Heart right ventricle (tissue), 16 donors: ENCODE measurements around the gene UCN3. TPM values are rescaled to one million over a fixed set of nuclear protein-coding genes. Genes with fewer than 3 reads are reported as not detected.

Source experiments
- ATAC-seq, 8 donors: fragments of 200-7000 bp; cut with Tn5 transposase; one replicate each; pipeline ENCODE4 v1.9.1; 2020; ENCODE audit warnings: mild to moderate bottlenecking in 8 of 8, moderate library complexity in 8 of 8, moderate number of reproducible peaks in 1 of 8
- DNase-seq, 2 donors: peaks; one replicate each; pipeline ENCODE4 v3.0.0-alpha.2; 2020
- H3K27ac ChIP-seq, 10 donors: fragments of 200-600 bp; sonication (generic) in 2 of 10; one replicate each; pipeline versions ENCODE4 v1.5.0 to v1.8.0; 2020 to 2022; ENCODE audit warnings: mild to moderate bottlenecking in 3 of 10
- H3K27me3 ChIP-seq, 7 donors: fragments of 200-600 bp; one replicate each; pipeline ENCODE4 v1.8.0; 2021 to 2022; ENCODE audit warnings: mild to moderate bottlenecking in 2 of 7
- H3K36me3 ChIP-seq, 9 donors: fragments of 200-600 bp; sonication (generic) in 1 of 9; one replicate each; pipeline versions ENCODE4 v1.5.0 to v1.8.0; 2020 to 2022; ENCODE audit warnings: mild to moderate bottlenecking in 2 of 9
- H3K4me1 ChIP-seq, 9 donors: fragments of 200-600 bp; sonication (generic) in 1 of 9; one replicate each; pipeline versions ENCODE4 v1.5.0 to v1.8.0; 2020 to 2022; ENCODE audit warnings: mild to moderate bottlenecking in 4 of 9
- H3K4me3 ChIP-seq, 10 donors: fragments of 200-600 bp; sonication (generic) in 2 of 10; one replicate each; pipeline versions ENCODE4 v1.5.0 to v1.8.0; 2020 to 2022; ENCODE audit warnings: mild to moderate bottlenecking in 7 of 10, moderate library complexity in 2 of 10
- H3K9me3 ChIP-seq, 11 donors: fragments of 200-600 bp in 10 of 11; sonication (generic) in 2 of 11; one replicate each; pipeline versions ENCODE4 v1.5.0 to v1.8.0; 2013 to 2022; ENCODE audit warnings: mild to moderate bottlenecking in 2 of 11, control low read depth in 1 of 11, moderate library complexity in 1 of 11
- WGBS, 2 donors: extraction: QIAGEN DNeasy Blood & Tissue Kit; methylation state at CpG; one replicate each; pipeline ENCODE4 v1.1.7; 2013; ENCODE audit warnings: inconsistent platforms in 1 of 2; 5-methylcytosine and 5-hydroxymethylcytosine counted together
- intact Hi-C, 10 donors: fragments of 100-400 bp; cut with DNase I; formaldehyde crosslinking; loops; one replicate each; pipeline versions ENCODE4 v1.11.1 to v1.14.2; 2022
- polyA plus RNA-seq, 2 donors: library from polyadenylated mRNA; stranded (reverse); fragments of 200-250 nt; gene quantifications; one replicate each; pipeline ENCODE4 v1.2.3, GENCODE V29; 2013
- total RNA-seq, 10 donors: library from RNA; stranded (reverse); fragmentation: NEBNext Ultra II Directional in 3 of 10; extraction: Animal tissue kit (Norgen Biotek cat#: 25700) in 3 of 10; gene quantifications; one replicate each; pipeline versions ENCODE4 v1.2.1 to v1.2.4, GENCODE V29; 2021 to 2023
- TF ChIP-seq, protein P1 (sequence below), 9 donors: fragments of 200-600 bp; sonication (generic) in 2 of 9; IDR thresholded peaks; one replicate each; pipeline versions ENCODE4 v1.5.0 to v1.8.0; 2021 to 2022; ENCODE audit warnings: antibody characterized with exemption in 9 of 9, mild to moderate bottlenecking in 5 of 9, moderate library complexity in 1 of 9
- donor health status: Arrhythmogenic right ventricular cardiomyopathy.
- donor health status: ischemic (EF 13 %, LVEDD 7.1; RV severe dilation, severe dysfunction).
- donor health status: healthy with polysubstance abuse.
- donor health status: DM: no; HTN: yes; CAD: no.
- donor health status: DM: no; HTN: no; CAD: no.
- donor health status: ischemic (EF 25% LVEDD 6.9; RV normal size, moderate dysfunction).
- donor health status: ischemic (EF 25% LVEDD 5.7; RV mildly dilated, moderate dysfunction).
- donor health status: healthy.
- donor health status: DM: yes; HTN: yes; CAD: no.
- donor health status: Ischemic cardiomyopathy.
- donor health status: ischemic (EF 35%, LVEDD 5.7; RV mildly dilated, moderate dysfunction).
- donor health status: nonischemic (EF 11% LVEDD 7.7; RV severe dilation, severe dysfunction).
- donor health status: DM: yes; HTN: yes; CAD: no.
- donor health status: PGD.
- donor health status: ischemic (EF 29% LVEDD 5.4; RV normal size, mild dysfunction).
- donor health status: nonischemic (EF 23%, LVEDD 6.1; RV moderate dilation, normal function).

UCN3 gene
- total and polyA plus RNA-seq, 12 donors: not detected

DNA sequence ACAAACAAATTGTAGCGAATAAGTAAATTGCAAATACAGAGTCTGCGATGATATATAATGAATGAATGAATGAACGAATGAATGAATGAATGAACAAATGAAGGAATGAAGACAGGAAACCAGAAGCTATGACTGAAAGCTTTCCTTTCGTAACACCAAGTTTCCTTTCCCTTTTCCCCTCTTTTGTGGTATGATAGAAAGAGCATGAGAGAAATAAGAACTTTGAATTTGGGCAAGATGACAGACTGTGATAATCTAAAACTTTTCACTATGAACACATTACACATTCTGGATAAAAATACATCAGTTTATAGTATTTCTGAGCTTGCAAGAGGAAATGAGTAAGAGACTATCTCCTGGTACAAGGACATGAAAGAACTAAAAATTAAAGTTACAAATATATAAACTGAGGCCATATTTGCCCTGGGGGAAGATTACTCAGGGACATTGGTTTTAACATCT is 8.4 kb upstream of the UCN3 start:
- no peak for DNase-seq
- TF ChIP-seq, protein P1, sequence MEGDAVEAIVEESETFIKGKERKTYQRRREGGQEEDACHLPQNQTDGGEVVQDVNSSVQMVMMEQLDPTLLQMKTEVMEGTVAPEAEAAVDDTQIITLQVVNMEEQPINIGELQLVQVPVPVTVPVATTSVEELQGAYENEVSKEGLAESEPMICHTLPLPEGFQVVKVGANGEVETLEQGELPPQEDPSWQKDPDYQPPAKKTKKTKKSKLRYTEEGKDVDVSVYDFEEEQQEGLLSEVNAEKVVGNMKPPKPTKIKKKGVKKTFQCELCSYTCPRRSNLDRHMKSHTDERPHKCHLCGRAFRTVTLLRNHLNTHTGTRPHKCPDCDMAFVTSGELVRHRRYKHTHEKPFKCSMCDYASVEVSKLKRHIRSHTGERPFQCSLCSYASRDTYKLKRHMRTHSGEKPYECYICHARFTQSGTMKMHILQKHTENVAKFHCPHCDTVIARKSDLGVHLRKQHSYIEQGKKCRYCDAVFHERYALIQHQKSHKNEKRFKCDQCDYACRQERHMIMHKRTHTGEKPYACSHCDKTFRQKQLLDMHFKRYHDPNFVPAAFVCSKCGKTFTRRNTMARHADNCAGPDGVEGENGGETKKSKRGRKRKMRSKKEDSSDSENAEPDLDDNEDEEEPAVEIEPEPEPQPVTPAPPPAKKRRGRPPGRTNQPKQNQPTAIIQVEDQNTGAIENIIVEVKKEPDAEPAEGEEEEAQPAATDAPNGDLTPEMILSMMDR (IDR thresholded peaks at IDR 0.05): no peak
- Histone ChIP-seq H3K4me3 (no peak overlapping the region), H3K36me3 (no peaks in the 10 kb centered on the region), H3K27ac (no peak overlapping the region), H3K9me3 (no peaks in the 10 kb centered on the region), H3K27me3 (peaks cover 0 to 17% (median 0%) of the 10 kb centered on the region in 7 donors), H3K4me1 (no peaks in the 10 kb centered on the region)
- no peak for ATAC-seq
- WGBS, 2 donors: 86 to 87% methylated on average over 4 of the region's 4 CpGs
- intact Hi-C loops: no loop called here

DNA sequence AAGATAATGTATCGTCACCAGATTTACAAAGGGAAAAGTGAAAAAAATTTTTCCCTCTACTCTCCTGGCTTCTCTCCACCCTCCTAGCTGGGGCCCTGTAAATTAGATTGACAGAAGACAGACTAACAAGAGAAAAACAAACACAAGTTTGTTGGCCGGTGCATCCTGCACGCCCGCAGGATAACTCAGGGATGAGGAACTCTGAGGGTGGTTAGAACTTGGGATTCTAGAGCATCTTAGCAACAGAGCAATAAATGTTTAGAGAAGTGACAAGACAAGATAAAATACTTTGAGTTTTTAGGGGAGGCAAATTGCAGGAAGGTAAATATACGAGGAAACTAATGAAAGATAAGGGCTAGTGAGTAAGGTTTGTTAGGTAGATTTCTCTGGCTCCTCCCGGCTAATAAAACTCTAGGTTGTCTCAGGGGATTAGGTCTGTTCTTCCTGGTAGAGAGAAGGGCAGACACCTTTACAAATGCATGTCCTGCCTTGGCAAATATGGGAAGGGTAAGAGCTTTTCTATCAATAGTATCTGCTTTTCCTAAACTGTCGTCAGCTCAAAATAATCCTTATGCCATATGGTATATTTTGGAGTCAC is 4.3 kb upstream of the UCN3 start:
- H3K36me3 ChIP-seq: no peaks in the 10 kb centered on the region
- H3K27me3 ChIP-seq: peaks cover 0 to 54% (median 19%) of the 10 kb centered on the region in 7 donors
- TF ChIP-seq, protein P1 (IDR thresholded peaks at IDR 0.05): no peak
- H3K4me3 ChIP-seq: no peak overlapping the region
- intact Hi-C loops: no loop called here
- no peak overlapping the region for H3K27ac ChIP-seq
- no peaks in the 10 kb centered on the region for H3K9me3 ChIP-seq
- 39 to 42% methylated on average over 7 of the region's 7 CpGs for WGBS, 2 donors
- DNase-seq (no peak), ATAC-seq (no peak)
- H3K4me1 ChIP-seq: no peaks in the 10 kb centered on the region

DNA sequence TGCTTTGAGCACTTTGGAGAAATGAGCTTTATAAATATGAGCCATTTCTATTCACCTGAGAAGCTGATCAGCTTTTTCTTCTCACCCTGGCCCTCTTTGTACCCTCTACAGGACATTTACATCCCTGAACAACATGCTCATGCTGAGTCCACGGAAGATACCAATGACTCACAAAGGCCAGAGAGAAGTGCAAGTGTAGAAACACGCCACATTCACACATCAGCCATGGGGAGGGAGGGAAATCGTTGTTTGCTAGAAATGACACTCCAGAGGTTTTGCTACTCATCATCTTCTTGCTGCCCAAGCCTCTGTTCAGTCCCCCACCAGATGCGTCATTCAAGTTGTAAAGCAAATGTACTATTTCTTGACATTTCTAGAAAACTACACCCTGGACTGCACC is 2.8 kb upstream of the UCN3 start:
- no peak for DNase-seq
- H3K9me3 ChIP-seq: no peaks in the 10 kb centered on the region
- no peak overlapping the region for H3K4me3 ChIP-seq
- peaks cover 0 to 56% (median 24%) of the 10 kb centered on the region in 7 donors for H3K27me3 ChIP-seq
- intact Hi-C loops: no loop called here
- TF ChIP-seq, protein P1 (IDR thresholded peaks at IDR 0.05): no peak
- H3K4me1 ChIP-seq: no peaks in the 10 kb centered on the region
- ATAC-seq: no peak
- 90 to 91% methylated on average over 4 of the region's 4 CpGs for WGBS, 2 donors
- no peak overlapping the region for H3K27ac ChIP-seq
- no peaks in the 10 kb centered on the region for H3K36me3 ChIP-seq

DNA sequence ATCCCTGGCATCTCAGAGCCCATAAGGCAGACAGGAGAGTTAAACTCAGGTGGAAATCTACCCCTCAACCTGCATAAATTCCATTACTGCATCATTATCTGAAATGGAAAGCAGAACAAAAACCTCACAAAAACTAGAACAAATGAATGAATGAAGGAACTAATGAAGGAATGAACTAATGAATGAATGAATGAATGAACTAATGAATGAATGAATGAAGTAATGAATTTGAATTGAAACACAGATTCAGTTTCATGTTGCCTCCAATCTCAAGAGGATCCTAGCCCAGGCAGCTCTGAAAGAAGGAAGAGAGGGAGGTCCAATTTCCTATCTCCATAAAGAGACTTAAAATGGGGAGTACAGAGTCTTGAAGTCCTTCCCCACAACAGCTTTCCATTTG is 1.9 kb upstream of the UCN3 start:
- TF ChIP-seq, protein P1 (IDR thresholded peaks at IDR 0.05): no peak
- DNase-seq: no peak
- intact Hi-C loops: no loop called here

More for the DNA sequence above, 1.9 kb upstream of the UCN3 start:
- Histone ChIP-seq H3K27ac (no peak overlapping the region), H3K4me3 (no peak overlapping the region), H3K27me3 (peaks cover 0 to 50% (median 23%) of the 10 kb centered on the region in 7 donors), H3K36me3 (no peaks in the 10 kb centered on the region), H3K9me3 (no peaks in the 10 kb centered on the region), H3K4me1 (no peaks in the 10 kb centered on the region)
- ATAC-seq: no peak
